ENCODE data around the gene TJP1.

GRCh38 chr15:29854413-29854812, 32.1 kb upstream of the TJP1 start:
- TF ChIP-seq CTCF (IDR thresholded peaks at IDR 0.05) (no peak), ZFX (IDR thresholded peaks at IDR 0.05; ENCODE audit: borderline replicate concordance) (no peak)

All from 22Rv1 (cell line).